Liver (tissue), 9 donors: ENCODE measurements around the gene CFAP100. TPM values are rescaled to one million over a fixed set of nuclear protein-coding genes. Genes with fewer than 3 reads are reported as not detected.

ENCODE experiments used
- DNase-seq: peaks from one replicate; pipeline ENCODE4 v3.0.0-alpha.2; 2017; ENCODE audit warnings: low spot score
- H3K27ac ChIP-seq, 2 donors: one replicate each; pipeline ENCODE4 v1.7.0; 2013; ENCODE audit warnings: inconsistent platforms in 2 of 2, low read length in 2 of 2, control low read depth in 1 of 2, low read depth in 1 of 2, mild to moderate bottlenecking in 1 of 2
- H3K27me3 ChIP-seq, 4 donors: one replicate each; pipeline versions ENCODE4 v1.6.1 to v1.7.0; 2013; ENCODE audit warnings: low read length in 3 of 4, inconsistent platforms in 1 of 4, mild to moderate bottlenecking in 1 of 4, moderate library complexity in 1 of 4; ENCODE audit not compliant: control insufficient read depth in 4 of 4, insufficient read depth in 4 of 4
- H3K36me3 ChIP-seq, 4 donors: one replicate each; pipeline versions ENCODE4 v1.6.1 to v1.7.0; 2013; ENCODE audit warnings: low read length in 3 of 4, mild to moderate bottlenecking in 3 of 4, low read depth in 1 of 4, moderate library complexity in 1 of 4; ENCODE audit not compliant: control insufficient read depth in 4 of 4, insufficient read depth in 3 of 4
- H3K4me1 ChIP-seq, 4 donors: one replicate each; pipeline versions ENCODE4 v1.6.1 to v1.7.0; 2013; ENCODE audit warnings: low read length in 3 of 4, mild to moderate bottlenecking in 3 of 4, moderate library complexity in 1 of 4; ENCODE audit not compliant: control insufficient read depth in 4 of 4, insufficient read depth in 4 of 4
- H3K4me3 ChIP-seq, 3 donors: one replicate each; pipeline versions ENCODE4 v1.6.1 to v1.7.0; 2013; ENCODE audit warnings: low read length in 3 of 3, control low read depth in 1 of 3, low read depth in 1 of 3, mild to moderate bottlenecking in 1 of 3
- H3K9ac ChIP-seq, 2 donors: one replicate each; pipeline ENCODE4 v1.7.0; 2013; ENCODE audit warnings: low read length in 2 of 2, mild to moderate bottlenecking in 2 of 2, moderate library complexity in 2 of 2, control low read depth in 1 of 2, low read depth in 1 of 2
- H3K9me3 ChIP-seq, 4 donors: one replicate each; pipeline versions ENCODE4 v1.6.1 to v1.7.0; 2013; ENCODE audit warnings: low read length in 3 of 4; ENCODE audit not compliant: control insufficient read depth in 4 of 4
- EGR1 ChIP-seq, 2 donors: IDR thresholded peaks; 2 replicates each; pipeline ENCODE4 v1.6.1; 2016 to 2018; ENCODE audit warnings: antibody characterized with exemption in 2 of 2, low read depth in 2 of 2
- FOXA1 ChIP-seq: IDR thresholded peaks from 2 replicates; pipeline ENCODE4 v1.6.1; 2016; ENCODE audit warnings: antibody characterized with exemption
- FOXA2 ChIP-seq: IDR thresholded peaks from 2 replicates; pipeline ENCODE4 v1.6.1; 2016; ENCODE audit warnings: antibody characterized with exemption
- GABPA ChIP-seq, 2 donors: IDR thresholded peaks in 1 of 2; conservative IDR thresholded peaks in 1 of 2; 2 replicates each; pipeline ENCODE4 v1.6.1; 2016; ENCODE audit warnings: antibody characterized with exemption in 2 of 2, mild to moderate bottlenecking in 1 of 2, moderate library complexity in 1 of 2
- HNF4A ChIP-seq, 2 donors: conservative IDR thresholded peaks; 2 replicates each; pipeline ENCODE4 v1.6.1; 2016; ENCODE audit warnings: antibody characterized with exemption in 2 of 2, mild to moderate bottlenecking in 2 of 2
- HNF4G ChIP-seq: IDR thresholded peaks from 2 replicates; pipeline ENCODE4 v1.6.1; 2016; ENCODE audit warnings: antibody characterized with exemption
- JUND ChIP-seq, 2 donors: IDR thresholded peaks; 2 replicates each; pipeline ENCODE4 v1.6.1; 2016; ENCODE audit warnings: antibody characterized with exemption in 2 of 2
- NR2F2 ChIP-seq: IDR thresholded peaks from 2 replicates; pipeline ENCODE4 v1.6.1; 2016; ENCODE audit warnings: antibody characterized with exemption
- RAD21 ChIP-seq, 2 donors: IDR thresholded peaks; 2 replicates each; pipeline ENCODE4 v1.6.1; 2016; ENCODE audit warnings: antibody characterized with exemption in 2 of 2, mild to moderate bottlenecking in 2 of 2
- RXRA ChIP-seq, 2 donors: IDR thresholded peaks; 2 replicates each; pipeline ENCODE4 v1.6.1; 2017 to 2018; ENCODE audit warnings: antibody characterized with exemption in 2 of 2, mild to moderate bottlenecking in 1 of 2
- SP1 ChIP-seq: IDR thresholded peaks from 2 replicates; pipeline ENCODE4 v1.6.1; 2018; ENCODE audit warnings: antibody characterized with exemption, mild to moderate bottlenecking
- TAF1 ChIP-seq: conservative IDR thresholded peaks from 2 replicates; pipeline ENCODE4 v1.6.1; 2016; ENCODE audit warnings: antibody characterized with exemption, mild to moderate bottlenecking
- YY1 ChIP-seq: IDR thresholded peaks from 2 replicates; pipeline ENCODE4 v1.6.1; 2016; ENCODE audit warnings: antibody characterized with exemption, mild to moderate bottlenecking
- WGBS: extraction: QIAGEN DNeasy Blood & Tissue Kit; methylation state at CpG from one replicate; pipeline ENCODE4 v1.1.7; 2013; 5-methylcytosine and 5-hydroxymethylcytosine counted together
- polyA plus RNA-seq, 2 donors: library from polyadenylated mRNA; stranded (reverse) in 1 of 2; unstranded in 1 of 2; fragments of 200-250 nt in 1 of 2; fragments of >200 nt in 1 of 2; fragmentation: Nextera tagmentation in 1 of 2; extraction: Ambion mirVana in 1 of 2; gene quantifications; one replicate each; pipeline versions ENCODE4 v1.2.1 to v1.2.3, GENCODE V29; 2013 to 2015
- total RNA-seq, 2 donors: library from RNA; depleted of rRNA; stranded (reverse); fragments of >200 nt; gene quantifications; one replicate each; pipeline ENCODE4 v1.2.3, GENCODE V29; 2014
- TF ChIP-seq, protein P1 (sequence below): IDR thresholded peaks from 2 replicates; pipeline ENCODE4 v1.6.1; 2016; ENCODE audit warnings: antibody characterized with exemption
- TF ChIP-seq, protein P2 (sequence below): fragments of 150-350 bp; IDR thresholded peaks from 2 replicates; pipeline ENCODE4 v1.5.1; 2017; ENCODE audit warnings: improper control_type of control experiment, low read depth, low read length; ENCODE audit not compliant: missing input control
- TF ChIP-seq, protein P3 (sequence below): IDR thresholded peaks from 2 replicates; pipeline ENCODE4 v1.6.1; 2016; ENCODE audit warnings: antibody characterized with exemption
- TF ChIP-seq, protein P4 (sequence below): IDR thresholded peaks from 2 replicates; pipeline ENCODE4 v1.6.1; 2016; ENCODE audit warnings: antibody characterized with exemption, mild to moderate bottlenecking
- TF ChIP-seq, protein P5 (sequence below): IDR thresholded peaks from 2 replicates; pipeline ENCODE4 v1.6.1; 2016; ENCODE audit warnings: antibody characterized with exemption
- donor health status: healthy.
- donor health status: healthy.
- donor health status: healthy.
- donor health status: healthy.
- donor health status: healthy.

CFAP100 gene
- total and polyA plus RNA-seq, 4 donors: not detected

DNA sequence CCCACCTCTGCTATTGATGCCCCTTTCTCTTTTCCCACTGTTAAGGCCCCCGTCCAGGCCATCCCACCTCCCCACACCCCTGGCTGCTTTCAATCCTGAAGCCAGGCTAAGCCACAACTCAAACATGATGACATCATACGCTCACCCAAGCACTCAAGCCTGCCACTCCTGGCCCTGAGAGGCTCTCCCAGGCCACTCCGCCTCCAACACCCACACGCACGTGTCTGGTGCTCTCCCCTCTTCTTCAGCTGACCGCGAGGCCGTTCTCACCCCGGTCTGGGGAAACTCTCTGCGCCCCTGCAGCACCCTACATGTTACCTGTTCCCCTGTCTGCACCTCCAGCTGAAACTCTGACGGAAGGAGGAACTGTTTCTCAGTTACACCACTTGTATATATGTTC is 74.8 kb downstream of the CFAP100 start:
- no peaks in the 10 kb centered on the region for H3K27me3 ChIP-seq
- H3K27ac ChIP-seq: peak overlapping the region; percentile 72 to 88
- 96% methylated on average over 11 of the region's 11 CpGs for WGBS
- H3K9ac ChIP-seq: no peak overlapping the region
- peaks cover 28 to 80% (median 68%) of the 10 kb centered on the region in 4 donors for H3K4me1 ChIP-seq
- no peak for DNase-seq
- peaks cover 9 to 44% (median 29%) of the 10 kb centered on the region in 4 donors for H3K36me3 ChIP-seq
- H3K9me3 ChIP-seq: no peaks in the 10 kb centered on the region
- TF ChIP-seq, protein P1, sequence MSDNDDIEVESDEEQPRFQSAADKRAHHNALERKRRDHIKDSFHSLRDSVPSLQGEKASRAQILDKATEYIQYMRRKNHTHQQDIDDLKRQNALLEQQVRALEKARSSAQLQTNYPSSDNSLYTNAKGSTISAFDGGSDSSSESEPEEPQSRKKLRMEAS: no peak
- TF ChIP-seq EGR1 (IDR thresholded peaks at IDR 0.05; ENCODE audit: low read depth in 2 of 2) (no peak), HNF4A (conservative IDR thresholded peaks at IDR 0.05) (no peak), RAD21 (IDR thresholded peaks at IDR 0.05) (no peak)
- H3K4me3 ChIP-seq: no peak overlapping the region

DNA sequence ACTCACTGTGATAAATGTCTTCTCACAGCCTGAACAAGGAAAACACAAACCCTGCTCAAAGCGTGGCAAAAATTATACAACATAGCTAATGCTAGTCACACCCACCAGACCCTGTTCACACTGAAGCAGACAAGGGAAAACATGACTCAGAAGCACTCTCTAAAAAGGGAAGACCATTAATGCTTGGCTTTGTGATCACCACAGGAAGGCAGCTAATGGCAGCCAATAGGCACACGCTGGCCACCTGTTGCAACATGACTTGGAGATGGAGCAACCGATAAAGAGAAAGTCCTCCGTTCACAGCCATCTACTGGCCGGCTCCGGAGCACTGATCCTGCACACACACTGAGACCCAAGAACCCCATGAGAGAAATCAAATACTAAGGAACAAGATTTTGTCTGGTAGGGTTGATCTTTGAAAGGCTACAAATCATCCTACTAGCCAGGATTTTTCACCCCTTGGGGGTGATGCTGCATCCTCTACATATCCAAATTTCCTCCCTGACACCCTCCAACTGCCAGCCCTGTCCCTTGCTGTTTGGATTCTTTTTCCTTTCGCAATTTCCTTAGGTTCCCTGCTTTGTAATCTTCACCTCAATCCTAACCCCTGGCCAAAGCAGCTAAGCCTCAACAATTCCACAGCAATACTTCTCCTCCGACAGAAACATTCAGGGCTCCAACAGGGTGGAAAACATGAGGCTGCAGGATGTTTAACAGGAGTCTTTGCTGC is 77.7 kb downstream of the CFAP100 start:
- peak overlapping the region; percentile 17 to 29 for H3K9ac ChIP-seq
- peak overlapping the region; percentile 53 to 66 for H3K27ac ChIP-seq
- DNase-seq: no peak
- H3K4me1 ChIP-seq: peaks cover 9 to 58% (median 43%) of the 10 kb centered on the region in 4 donors
- no peaks in the 10 kb centered on the region for H3K9me3 ChIP-seq
- WGBS: 37% methylated on average over 8 of the region's 8 CpGs
- H3K4me3 ChIP-seq: peak overlapping the region; percentile 3 to 30 (median 6)
- no peaks in the 10 kb centered on the region for H3K27me3 ChIP-seq
- TF ChIP-seq FOXA1 (peak; percentile 37), TAF1 (no peak), SP1 (peak; percentile 71), HNF4A (conservative IDR thresholded peaks at IDR 0.05) (peak; percentile 37 to 60), YY1 (peak; percentile 96), RXRA (IDR thresholded peaks at IDR 0.05) (peak; percentile 43 to 71), HNF4G (no peak), NR2F2 (no peak), RAD21 (IDR thresholded peaks at IDR 0.05) (peak; percentile 59 to 62), EGR1 (IDR thresholded peaks at IDR 0.05; ENCODE audit: low read depth in 2 of 2) (peak in 1 of 2 donors; percentile 88), GABPA (IDR thresholded peaks at IDR 0.05 in 1 of 2, conservative IDR thresholded peaks at IDR 0.05 in 1 of 2) (peak in 1 of 2 donors; percentile 52), JUND (IDR thresholded peaks at IDR 0.05) (peak; percentile 98 to 99), FOXA2 (no peak)
- TF ChIP-seq, protein P2, sequence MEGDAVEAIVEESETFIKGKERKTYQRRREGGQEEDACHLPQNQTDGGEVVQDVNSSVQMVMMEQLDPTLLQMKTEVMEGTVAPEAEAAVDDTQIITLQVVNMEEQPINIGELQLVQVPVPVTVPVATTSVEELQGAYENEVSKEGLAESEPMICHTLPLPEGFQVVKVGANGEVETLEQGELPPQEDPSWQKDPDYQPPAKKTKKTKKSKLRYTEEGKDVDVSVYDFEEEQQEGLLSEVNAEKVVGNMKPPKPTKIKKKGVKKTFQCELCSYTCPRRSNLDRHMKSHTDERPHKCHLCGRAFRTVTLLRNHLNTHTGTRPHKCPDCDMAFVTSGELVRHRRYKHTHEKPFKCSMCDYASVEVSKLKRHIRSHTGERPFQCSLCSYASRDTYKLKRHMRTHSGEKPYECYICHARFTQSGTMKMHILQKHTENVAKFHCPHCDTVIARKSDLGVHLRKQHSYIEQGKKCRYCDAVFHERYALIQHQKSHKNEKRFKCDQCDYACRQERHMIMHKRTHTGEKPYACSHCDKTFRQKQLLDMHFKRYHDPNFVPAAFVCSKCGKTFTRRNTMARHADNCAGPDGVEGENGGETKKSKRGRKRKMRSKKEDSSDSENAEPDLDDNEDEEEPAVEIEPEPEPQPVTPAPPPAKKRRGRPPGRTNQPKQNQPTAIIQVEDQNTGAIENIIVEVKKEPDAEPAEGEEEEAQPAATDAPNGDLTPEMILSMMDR: peak; percentile 27
- TF ChIP-seq, protein P3, sequence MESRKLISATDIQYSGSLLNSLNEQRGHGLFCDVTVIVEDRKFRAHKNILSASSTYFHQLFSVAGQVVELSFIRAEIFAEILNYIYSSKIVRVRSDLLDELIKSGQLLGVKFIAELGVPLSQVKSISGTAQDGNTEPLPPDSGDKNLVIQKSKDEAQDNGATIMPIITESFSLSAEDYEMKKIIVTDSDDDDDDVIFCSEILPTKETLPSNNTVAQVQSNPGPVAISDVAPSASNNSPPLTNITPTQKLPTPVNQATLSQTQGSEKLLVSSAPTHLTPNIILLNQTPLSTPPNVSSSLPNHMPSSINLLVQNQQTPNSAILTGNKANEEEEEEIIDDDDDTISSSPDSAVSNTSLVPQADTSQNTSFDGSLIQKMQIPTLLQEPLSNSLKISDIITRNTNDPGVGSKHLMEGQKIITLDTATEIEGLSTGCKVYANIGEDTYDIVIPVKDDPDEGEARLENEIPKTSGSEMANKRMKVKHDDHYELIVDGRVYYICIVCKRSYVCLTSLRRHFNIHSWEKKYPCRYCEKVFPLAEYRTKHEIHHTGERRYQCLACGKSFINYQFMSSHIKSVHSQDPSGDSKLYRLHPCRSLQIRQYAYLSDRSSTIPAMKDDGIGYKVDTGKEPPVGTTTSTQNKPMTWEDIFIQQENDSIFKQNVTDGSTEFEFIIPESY: peak; percentile 60
- TF ChIP-seq, protein P1: peak; percentile 85
- TF ChIP-seq, protein P4, sequence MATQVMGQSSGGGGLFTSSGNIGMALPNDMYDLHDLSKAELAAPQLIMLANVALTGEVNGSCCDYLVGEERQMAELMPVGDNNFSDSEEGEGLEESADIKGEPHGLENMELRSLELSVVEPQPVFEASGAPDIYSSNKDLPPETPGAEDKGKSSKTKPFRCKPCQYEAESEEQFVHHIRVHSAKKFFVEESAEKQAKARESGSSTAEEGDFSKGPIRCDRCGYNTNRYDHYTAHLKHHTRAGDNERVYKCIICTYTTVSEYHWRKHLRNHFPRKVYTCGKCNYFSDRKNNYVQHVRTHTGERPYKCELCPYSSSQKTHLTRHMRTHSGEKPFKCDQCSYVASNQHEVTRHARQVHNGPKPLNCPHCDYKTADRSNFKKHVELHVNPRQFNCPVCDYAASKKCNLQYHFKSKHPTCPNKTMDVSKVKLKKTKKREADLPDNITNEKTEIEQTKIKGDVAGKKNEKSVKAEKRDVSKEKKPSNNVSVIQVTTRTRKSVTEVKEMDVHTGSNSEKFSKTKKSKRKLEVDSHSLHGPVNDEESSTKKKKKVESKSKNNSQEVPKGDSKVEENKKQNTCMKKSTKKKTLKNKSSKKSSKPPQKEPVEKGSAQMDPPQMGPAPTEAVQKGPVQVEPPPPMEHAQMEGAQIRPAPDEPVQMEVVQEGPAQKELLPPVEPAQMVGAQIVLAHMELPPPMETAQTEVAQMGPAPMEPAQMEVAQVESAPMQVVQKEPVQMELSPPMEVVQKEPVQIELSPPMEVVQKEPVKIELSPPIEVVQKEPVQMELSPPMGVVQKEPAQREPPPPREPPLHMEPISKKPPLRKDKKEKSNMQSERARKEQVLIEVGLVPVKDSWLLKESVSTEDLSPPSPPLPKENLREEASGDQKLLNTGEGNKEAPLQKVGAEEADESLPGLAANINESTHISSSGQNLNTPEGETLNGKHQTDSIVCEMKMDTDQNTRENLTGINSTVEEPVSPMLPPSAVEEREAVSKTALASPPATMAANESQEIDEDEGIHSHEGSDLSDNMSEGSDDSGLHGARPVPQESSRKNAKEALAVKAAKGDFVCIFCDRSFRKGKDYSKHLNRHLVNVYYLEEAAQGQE: peak; percentile 77
- TF ChIP-seq, protein P5, sequence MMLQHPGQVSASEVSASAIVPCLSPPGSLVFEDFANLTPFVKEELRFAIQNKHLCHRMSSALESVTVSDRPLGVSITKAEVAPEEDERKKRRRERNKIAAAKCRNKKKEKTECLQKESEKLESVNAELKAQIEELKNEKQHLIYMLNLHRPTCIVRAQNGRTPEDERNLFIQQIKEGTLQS: peak; percentile 97
- H3K36me3 ChIP-seq: peaks cover 5 to 28% (median 23%) of the 10 kb centered on the region in 4 donors
